ENCODE data around the gene C3orf85.
"Not testable (repeated sequence)": the region's sequence is repeated elsewhere in the genome, so short reads cannot be mapped to it uniquely, and the experiment has no call there.

The C3orf85 gene, protein sequence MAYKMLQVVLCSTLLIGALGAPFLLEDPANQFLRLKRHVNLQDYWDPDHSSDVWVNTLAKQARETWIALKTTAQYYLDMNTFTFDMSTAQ

DNA sequence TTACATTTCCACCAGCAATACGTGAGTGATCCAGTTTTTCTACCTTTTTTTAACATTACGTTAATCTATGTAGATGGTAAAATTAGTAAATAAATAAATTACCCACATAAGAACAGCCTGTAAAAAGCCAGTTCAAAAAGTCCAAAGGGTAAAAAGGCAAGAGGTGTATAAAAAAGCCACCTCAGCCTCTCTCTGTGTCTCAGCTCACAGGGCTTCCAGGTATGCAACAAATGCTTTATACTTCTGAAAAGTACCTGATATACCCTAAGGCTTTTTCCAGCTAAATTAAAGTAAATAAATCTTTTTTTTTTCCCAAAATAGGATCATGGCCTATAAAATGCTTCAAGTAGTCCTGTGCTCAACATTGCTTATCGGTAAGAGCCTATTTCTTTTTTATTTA, at the start of gene C3orf85:
TSS of gene C3orf85 (plus strand) at position 197 of the 400 bp plus-strand sequence. CDS start at position 326, 129 bp downstream.
- no peak for DNase-seq (ENCODE audit: low spot score)

DNA sequence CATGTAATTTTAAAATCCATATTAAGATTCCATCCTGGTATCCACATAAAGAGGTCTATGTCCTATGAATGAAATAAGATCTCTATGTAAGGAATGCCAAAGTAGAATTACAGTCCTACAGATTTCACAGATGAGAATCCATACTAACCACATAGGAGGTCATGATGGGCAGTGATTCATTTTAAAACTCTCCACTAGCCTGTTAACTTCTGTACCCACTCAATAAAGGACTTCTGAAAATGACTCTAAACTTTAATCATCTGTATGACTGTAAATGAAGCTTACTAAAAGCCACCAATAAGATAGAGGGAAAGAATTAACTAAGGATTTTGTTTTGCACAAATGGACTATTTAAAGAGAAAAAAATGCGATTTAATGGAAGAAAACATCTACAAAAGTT, 47.3 kb upstream of the C3orf85 start:
- DNase-seq (ENCODE audit: low spot score): no peak

DNA sequence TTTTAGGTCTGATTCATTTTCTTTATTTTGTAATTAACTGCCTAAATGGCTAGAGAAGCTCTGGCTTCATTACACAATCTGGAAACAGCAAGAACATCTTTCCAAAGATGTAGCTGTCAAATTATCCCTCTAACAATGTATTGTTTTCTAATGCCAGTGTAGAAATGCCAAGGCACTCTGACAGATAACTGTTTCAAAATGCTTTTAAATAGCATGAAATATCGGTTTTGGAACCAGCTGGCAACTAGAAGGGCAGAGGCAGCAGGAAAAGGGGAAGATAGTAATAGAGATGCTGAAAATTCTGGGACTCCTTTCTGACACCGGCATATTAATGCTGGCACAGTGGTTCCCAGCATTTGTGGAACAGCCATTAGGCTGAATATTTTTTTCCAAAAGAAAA, 44.7 kb upstream of the C3orf85 start:
- no peak for DNase-seq (ENCODE audit: low spot score)

DNA sequence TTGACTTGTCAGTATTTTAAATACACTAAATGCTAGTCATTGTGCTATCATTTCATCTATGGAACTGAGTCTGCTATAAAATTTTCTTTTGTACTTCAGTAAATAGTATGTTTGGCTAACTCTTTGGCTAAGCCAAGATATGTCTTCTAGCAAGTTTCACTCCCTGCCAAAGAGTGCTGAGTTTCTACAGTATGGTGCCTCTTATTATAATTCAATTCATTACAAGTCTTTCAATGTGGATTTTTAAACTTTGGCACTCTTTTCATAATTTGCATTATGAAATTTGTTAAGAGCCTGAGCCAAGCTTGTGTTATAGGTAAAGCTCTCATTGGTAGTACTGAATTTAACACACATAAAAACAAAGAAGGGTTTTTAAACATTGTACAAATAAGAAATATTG, 43.0 kb upstream of the C3orf85 start:
- no peak for DNase-seq (ENCODE audit: low spot score)

DNA sequence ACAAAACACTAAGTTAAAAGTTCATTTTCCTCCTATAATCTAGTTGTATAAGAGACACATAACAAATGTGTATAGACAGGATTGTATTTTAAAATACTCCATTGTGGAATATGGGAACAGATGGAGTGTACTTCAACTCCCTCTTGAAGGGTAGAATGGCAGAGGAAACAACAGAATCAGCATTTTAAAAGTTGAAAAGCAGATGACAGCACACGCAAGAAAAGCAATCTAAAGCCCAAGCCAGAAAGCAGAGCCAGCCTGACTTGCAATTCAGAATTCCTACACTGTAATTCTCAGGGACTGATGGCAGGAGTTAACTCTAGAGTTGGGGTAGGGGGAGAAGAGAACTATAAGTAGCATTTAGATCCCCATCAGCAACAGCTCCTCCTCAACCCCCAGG, 41.4 kb upstream of the C3orf85 start:
- no peak for DNase-seq (ENCODE audit: low spot score)

DNA sequence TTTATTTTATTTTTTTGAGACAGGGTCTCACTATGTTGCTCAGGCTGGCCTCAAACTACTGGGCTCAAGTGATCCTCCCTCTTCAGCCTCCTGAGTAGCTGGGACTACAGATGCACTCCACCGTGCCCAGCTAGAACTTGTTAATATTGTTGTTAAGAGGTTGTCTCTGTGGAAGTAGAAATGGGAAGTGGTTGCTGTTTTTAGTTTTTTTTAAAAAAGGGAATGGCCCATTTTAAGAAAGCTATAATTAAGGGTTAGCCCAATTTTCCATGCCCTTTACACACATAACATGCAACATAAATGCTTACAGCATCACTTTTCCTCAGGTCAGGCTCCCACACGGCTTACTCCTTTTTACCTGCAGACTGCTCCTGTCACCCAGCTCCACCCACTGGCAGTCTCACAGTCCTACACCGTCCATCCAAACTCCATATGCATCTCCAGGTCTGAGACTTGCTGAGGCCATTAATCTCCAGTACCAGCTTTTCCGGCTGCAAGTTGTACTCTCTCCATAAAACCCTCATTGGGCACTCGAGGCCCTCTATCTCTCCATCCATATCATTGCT, 38.4 kb upstream of the C3orf85 start:
- no peak for DNase-seq (ENCODE audit: low spot score)

DNA sequence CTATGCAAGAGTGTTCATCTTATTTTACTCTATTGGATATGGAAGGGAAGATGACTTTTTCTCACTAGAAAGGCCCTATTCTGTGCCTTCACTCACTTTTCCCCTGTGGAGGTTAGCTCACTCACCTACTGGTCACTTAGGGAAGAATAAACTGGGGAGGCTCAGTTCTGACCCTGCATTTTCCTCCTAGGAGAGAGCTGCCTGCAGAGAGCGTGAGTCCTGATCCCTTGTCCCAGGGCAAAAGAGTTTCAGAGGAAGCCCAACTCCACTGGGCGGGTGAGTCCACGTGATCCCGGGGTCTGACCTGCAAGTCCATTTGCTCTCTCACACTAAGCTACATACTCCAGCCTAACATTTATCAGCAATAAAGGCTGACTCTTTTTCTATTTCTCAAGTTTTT, 26.9 kb upstream of the C3orf85 start:
- DNase-seq (ENCODE audit: low spot score): no peak

DNA sequence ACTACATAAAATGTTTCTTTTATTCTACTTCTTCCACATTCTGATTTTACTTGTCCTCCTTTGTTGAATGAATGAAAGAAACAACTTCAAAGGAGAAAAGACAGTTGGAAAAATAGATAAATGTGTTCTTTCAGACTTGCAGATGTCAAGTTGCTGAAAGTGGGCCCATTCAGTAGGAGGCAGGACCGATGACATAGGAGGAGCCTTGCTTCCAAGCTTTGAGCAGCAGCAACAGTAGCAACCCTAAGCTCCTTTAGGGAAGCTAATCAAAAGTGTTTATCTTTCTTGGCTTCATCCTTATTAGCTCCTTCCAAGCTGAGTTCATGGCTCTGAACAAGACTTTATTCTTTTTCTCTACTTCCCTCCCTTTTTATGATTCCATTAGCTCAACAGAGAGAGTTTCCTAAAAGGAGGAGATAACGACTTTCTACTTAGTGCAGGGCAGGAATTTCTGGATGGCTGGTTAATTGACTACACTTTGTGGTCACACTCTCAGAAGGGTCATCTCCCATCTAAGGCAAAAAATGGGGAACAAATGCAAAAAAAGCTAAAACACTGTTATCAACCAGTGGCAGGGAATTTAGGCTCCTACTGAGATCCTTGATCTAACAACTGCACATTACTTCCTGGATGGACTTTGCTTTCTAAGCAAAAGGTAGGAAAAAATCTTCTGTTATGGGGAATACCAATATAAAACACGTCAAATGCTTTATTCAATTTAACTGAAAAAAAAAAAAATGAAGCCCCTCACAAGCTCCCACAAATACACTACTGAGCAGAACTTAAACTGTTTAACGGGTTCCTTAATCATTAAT, 23.4 kb upstream of the C3orf85 start:
- no peak for DNase-seq (ENCODE audit: low spot score)

DNA sequence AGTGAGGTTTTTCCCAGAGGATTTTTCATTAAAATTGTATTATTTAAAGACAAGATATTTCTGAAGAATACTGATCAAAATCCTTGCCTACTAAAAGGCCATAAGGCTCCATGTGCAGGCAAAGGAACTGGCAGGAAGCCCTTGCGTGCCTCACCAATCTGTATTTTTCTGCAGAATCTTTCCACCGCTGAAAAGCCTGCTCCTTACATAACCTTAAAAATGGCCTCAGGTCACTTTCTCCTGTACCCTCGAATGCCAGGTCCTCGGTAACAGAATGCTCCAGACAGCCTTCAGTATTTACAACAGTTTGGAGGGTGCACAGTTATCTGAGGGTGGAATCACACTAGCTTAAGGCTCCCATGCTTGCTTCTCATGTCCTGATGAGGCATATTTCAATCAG, 21.8 kb upstream of the C3orf85 start:
- DNase-seq (ENCODE audit: low spot score): no peak

DNA sequence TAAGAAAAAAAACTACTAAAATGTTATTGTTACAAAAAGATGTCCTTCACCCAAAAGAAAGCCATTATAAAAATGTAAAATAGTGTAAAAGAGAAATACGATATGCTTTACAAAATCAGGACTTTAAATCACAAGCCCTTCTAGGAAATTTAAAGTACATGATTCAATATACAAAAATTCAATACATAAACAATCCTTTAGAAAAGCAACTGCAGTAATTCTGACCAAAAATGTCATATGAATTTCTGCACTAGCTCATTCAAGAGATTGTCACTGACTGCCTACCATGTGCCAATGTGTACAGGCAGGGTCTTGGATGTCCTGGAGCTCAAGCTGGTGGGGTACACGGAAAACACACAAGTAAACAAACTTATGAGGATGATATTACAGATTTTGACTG, 21.1 kb upstream of the C3orf85 start:
- no peak for DNase-seq (ENCODE audit: low spot score)

DNA sequence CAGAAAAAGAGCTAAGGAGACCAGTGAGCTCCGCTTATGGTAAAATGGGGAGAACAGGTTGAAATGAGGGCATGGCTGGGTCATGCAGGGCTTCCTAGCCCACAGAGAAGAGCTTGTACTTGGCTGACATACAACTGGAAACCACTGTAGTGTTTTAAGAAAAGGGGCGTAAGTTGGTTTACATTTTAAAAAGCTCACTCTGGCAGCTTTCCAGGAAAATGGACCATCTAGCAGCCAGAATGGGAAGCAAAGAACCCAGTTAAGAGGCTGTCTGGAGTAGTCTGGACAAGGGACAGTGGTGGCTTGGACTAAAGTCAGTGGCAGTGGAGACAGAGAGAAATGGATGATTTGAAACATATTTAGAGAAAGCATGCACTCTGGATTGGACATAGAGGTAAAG, 20.5 kb upstream of the C3orf85 start:
- DNase-seq (ENCODE audit: low spot score): no peak

DNA sequence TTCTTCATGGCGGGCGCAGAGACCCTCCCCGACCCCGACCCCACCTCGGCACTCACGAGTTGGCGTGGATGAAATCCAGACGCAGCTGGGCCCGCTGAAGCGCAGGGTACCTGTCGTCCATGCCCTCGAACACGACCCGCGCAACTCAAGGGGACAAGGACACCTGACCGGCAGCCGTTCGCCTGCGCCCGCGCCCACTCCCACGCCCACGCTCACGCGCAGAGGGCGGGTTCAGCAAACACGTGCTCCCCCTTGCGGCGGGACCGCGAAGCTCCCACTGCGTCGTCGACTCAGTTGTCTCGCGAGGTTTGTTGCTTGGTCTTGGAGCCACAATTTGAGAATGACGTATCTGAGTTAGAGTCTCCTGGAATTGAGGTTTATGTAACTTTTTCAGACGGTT, 18.6 kb upstream of the C3orf85 start, which contains the start of gene MORC1:
TSS of gene MORC1 (minus strand) at position 196 of the 400 bp plus-strand sequence. CDS start at position 121, 75 bp downstream.
- DNase-seq (ENCODE audit: low spot score): no peak

DNA sequence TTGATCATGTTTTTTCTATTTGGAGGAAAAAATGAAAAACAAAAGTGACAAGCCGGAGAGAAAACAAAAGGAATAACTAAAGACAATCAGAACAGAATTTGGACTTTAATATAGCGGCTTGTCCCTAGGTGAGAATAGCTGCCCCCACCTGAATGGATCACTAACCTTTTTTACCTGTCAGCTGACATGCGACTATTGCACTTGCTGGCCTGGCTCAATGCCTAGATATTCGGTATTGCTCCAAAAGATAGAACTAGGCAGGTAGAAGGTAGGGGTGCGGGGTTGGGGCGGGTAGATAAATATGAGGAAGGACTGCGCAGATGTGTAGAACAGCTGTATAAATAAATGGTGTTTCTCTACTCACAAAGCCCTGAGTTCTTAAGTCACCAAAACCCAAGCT, 17.9 kb upstream of the C3orf85 start:
- no peak for DNase-seq (ENCODE audit: low spot score)

DNA sequence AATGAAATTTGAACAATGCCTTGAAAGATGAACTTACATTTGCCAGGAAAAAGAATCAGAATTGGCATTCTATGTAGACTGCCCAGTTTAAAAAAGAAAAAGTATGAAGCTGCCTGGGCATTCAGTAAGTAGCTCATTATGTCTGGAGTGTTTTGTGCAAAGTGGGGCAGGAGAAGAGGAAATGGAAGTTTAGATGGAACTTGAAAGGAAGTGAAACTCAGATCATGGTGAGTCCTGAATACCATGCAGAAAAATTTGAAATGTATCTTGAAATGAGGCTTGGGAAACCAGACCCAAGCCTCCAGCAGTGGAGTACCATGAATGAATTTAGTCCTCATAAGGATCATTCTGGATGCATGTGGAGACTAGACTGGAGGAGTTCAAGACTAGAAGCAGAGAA, 13.8 kb upstream of the C3orf85 start:
- DNase-seq (ENCODE audit: low spot score): peak; percentile 12

DNA sequence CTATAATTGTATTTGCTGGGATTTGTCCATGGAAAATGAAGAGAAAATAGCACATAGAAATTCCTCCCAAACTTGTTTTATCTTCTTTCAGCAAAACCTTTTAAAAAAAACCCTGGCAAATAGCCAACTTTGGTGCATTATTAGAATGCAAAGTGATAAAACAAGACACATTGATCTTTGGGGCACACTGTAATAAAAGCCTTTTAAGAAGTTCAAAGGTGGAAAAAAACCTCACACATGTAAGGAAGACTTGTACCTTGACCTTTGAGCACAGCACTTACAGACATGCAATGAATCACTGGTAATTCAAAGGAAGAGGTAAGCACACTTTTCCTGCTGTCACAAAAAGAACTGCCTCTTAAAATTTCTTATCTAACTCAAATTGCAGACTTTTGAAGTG, 10.6 kb upstream of the C3orf85 start:
- DNase-seq (ENCODE audit: low spot score): no peak

DNA sequence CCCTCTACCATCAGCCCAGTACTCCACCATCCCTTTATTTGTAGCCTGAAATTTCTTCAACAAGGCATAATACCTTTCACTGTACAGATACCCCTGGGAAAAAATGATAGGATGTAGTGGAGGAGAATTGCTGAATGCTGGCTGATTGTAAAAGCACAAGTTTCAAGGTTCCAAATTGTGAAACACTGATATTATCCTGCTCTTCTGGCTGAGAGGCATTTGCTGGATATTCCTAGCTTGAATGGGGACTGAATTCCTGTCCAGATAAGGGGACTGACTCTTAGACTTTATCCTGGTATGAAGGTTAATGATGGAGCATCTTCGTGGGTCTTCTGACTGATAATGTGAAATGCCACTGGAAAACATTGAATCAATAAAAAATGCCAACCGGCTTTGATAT, 9.0 kb upstream of the C3orf85 start:
- DNase-seq (ENCODE audit: low spot score): no peak

DNA sequence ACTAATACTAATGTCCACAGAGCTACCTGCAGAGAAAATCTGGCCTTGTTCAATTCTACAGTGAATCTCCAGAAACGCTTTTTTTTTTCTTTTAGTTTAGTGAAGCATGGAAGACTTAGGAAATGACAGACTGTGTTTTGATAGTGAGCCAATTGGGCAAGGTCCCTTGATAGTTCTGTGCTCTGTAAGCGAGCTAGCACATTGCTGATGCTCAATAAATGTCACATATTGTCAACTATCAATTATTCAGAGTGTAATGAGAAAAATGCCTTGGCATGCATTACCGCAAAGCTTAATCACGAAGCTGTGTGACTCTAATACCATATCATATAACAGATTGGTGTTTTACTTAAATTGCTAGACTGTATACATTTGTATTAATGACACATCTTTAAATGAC, 5.2 kb upstream of the C3orf85 start:
- DNase-seq (ENCODE audit: low spot score): peak; percentile 17

DNA sequence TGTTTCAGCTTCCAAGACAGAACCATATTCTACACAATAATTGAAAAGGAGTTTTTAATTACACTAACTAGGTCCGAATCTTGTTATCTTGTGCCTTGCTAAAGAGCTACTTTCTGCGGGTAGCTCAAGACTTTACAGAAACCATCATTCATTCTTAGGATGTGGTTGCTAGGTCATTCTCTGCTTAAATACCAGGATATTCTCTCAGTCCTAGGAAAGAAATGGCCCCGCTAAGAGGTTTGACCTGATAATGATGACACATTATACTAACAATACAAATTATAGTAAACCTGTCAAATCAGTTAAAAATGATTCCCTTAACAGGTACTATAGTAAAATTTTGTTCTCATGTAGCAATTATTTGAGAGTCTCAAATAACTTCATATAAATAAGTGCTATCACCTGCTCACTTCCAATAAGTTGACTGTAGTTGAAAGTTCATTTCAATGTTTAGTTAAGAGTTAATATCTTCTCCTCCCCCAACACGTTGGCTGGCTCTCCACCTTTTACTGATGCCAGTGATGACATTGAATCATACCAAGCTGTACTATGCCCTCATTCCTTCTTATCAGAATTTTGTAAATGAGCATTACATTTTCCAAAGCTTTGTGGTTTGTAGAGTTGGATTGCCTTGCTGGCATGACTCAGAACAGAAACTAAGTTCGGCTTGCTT, 3.6 kb upstream of the C3orf85 start:
- no peak for DNase-seq (ENCODE audit: low spot score)

DNA sequence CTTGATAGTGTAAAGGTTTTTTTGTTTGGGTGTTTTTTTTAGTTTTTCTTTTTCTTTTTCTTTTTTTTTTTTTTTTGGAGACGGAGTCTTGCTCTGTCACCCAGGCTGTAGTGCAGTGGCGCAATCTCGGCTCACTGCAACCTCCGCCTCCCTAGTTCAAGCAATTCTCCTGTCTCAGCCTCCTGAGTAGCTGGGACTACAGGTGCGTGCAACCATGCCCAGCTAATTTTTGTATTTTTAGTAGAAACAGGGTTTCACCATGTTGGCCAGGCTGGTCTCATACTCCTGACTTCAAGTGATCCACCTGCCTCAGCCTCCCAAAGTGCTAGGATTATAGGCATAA, 3.1 kb upstream of the C3orf85 start:
- not testable (repeated sequence) for DNase-seq (ENCODE audit: low spot score)

DNA sequence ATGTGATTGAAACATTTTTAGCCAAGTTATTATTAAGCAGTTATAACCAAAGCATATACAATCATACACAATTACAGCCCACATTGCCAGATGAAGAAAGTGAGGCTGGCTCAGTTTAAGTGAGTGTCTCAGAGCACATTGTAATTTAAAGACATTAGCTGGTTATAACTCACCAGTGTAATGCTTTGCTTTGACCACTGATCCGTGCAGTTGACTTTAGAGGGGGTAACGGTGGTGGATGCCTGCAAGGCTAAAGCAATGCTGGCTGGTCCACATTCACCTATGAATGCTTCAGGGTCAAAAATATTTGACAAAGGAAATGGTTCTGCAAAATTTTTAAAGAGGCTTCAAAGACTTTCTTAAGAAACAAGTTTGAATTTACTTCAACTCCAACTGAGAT, 1.2 kb downstream of the C3orf85 start:
- no peak for DNase-seq (ENCODE audit: low spot score)

DNA sequence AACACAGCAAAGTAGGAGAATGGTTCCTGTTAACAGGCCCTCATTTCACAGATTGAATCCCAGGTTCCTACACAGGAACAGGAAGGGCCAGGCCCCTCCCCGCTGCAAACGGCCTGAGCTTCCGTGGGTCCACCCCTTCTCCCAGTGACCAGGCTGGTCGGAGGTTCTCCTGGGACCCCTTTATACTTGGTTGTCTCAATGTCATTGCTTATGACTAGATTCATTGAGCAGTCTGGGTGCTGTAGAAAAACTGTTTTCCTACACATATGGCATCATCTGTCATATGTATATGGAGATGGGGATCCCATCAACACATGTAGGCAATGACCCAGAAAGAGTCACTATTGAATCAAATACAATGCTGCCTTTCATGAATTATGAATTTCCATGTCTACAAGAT, 3.8 kb downstream of the C3orf85 start:
- no peak for DNase-seq (ENCODE audit: low spot score)

DNA sequence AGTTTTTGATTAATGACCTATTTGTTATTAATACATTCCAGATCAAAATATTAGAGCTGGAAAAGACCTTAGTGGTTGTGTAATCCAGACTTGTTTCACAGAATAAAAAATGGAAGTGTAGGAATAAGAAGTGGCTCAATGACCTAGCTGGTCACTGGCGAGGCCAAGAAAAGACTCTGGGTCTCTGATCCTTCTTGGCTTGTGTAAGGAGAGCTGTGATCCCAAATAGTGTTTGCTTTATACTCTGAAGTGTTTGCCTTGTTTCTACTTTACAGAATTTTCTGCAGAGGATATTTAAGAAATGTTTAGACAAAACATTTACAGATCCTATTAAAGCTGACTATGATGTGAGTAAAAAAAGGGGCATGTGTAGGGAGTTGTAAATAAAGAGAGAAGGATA, 7.1 kb downstream of the C3orf85 start:
- no peak for DNase-seq (ENCODE audit: low spot score)

DNA sequence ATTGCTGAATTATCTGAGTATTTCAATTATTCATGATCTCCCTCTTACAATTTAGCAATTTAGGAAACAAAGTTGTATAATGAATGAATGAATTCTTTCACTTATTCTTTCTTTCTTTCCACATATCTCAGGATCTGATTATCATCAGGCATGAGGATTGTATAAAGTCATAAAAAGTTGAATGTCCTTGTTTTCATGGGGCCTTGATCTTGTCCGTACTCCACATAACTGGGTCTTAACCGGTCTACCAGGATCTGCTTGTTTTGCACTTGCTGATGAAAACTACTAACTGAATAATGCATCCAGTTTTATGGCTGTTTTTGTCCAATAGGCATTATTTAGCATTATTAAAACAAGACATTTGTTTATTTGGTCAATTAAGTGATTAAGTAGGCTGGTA, 12.6 kb downstream of the C3orf85 start:
- no peak for DNase-seq (ENCODE audit: low spot score)

Data from Ammon's horn (tissue), 1 donor.